Neuronal stem cell (in vitro differentiated cells): ENCODE measurements around the gene PCNX3.

ENCODE experiments used
- DNase-seq: peaks from one replicate; pipeline ENCODE4 v3.0.0-alpha.2; 2013; ENCODE audit warnings: low spot score
- H2AFZ ChIP-seq: one replicate; pipeline ENCODE4 v1.6.1; 2013; ENCODE audit warnings: mild to moderate bottlenecking, low read length, inconsistent platforms
- H2AK5ac ChIP-seq: 2 replicates; pipeline ENCODE4 v1.6.1; 2013; ENCODE audit warnings: low read depth, mild to moderate bottlenecking, inconsistent platforms, low read length, moderate library complexity, mixed read lengths
- H2BK120ac ChIP-seq: 2 replicates; pipeline ENCODE4 v1.6.1; 2013; ENCODE audit warnings: low read depth, mild to moderate bottlenecking, inconsistent platforms, low read length, moderate library complexity, mixed read lengths
- H2BK12ac ChIP-seq: one replicate; pipeline ENCODE4 v1.6.1; 2013; ENCODE audit warnings: low read length, inconsistent platforms
- H2BK15ac ChIP-seq: 2 replicates; pipeline ENCODE4 v1.6.1; 2013; ENCODE audit warnings: mild to moderate bottlenecking, low read length, inconsistent platforms, mixed read lengths
- H2BK5ac ChIP-seq: one replicate; pipeline ENCODE4 v1.6.1; 2013; ENCODE audit warnings: inconsistent platforms, mild to moderate bottlenecking, low read length, moderate library complexity
- H3K14ac ChIP-seq: one replicate; pipeline ENCODE4 v1.6.1; 2013; ENCODE audit warnings: low read length, inconsistent platforms
- H3K18ac ChIP-seq: 2 replicates; pipeline ENCODE4 v1.6.1; 2013; ENCODE audit warnings: low read length, inconsistent platforms
- H3K23ac ChIP-seq: 2 replicates; pipeline ENCODE4 v1.6.1; 2013; ENCODE audit warnings: low read depth, mild to moderate bottlenecking, mixed read lengths, low read length, inconsistent platforms; ENCODE audit not compliant: poor library complexity
- H3K27ac ChIP-seq: replicated peaks from 3 replicates; pipeline ENCODE4 v1.5.1; 2013; ENCODE audit warnings: low read length, inconsistent platforms
- H3K27me3 ChIP-seq, 3 experiments: 2 replicates each; pipeline ENCODE4 v1.6.1; 2013; ENCODE audit warnings: low read length in 3 of 3, mild to moderate bottlenecking in 2 of 3, inconsistent platforms in 1 of 3, low read depth in 1 of 3, mixed read lengths in 1 of 3, moderate library complexity in 1 of 3; ENCODE audit not compliant: control insufficient read depth in 3 of 3, insufficient read depth in 3 of 3
- H3K36me3 ChIP-seq, 2 donors: replicated peaks in 1 of 2; 2 replicates each; pipeline ENCODE4 v1.6.1; 2013; ENCODE audit warnings: low read length in 2 of 2; ENCODE audit not compliant: control insufficient read depth in 2 of 2, insufficient read depth in 2 of 2
- H3K4ac ChIP-seq: 2 replicates; pipeline ENCODE4 v1.6.1; 2013; ENCODE audit warnings: inconsistent platforms, mild to moderate bottlenecking, low read length, moderate library complexity
- H3K4me1 ChIP-seq, 2 donors: 1 replicate in 1 of 2; 2 replicates in 1 of 2; pipeline ENCODE4 v1.6.1; 2013; ENCODE audit warnings: low read length in 2 of 2, low read depth in 1 of 2; ENCODE audit not compliant: control insufficient read depth in 2 of 2, insufficient read depth in 1 of 2
- H3K4me2 ChIP-seq: one replicate; pipeline ENCODE4 v1.6.1; 2013; ENCODE audit warnings: mild to moderate bottlenecking, low read length, inconsistent platforms; ENCODE audit not compliant: insufficient read depth, poor library complexity, severe bottlenecking
- H3K4me3 ChIP-seq, 2 donors: 2 replicates each; pipeline ENCODE4 v1.5.1; 2013; ENCODE audit warnings: low read length in 2 of 2, mild to moderate bottlenecking in 2 of 2, inconsistent platforms in 1 of 2, moderate library complexity in 1 of 2
- H3K79me1 ChIP-seq: one replicate; pipeline ENCODE4 v1.6.1; 2013; ENCODE audit warnings: low read depth, mild to moderate bottlenecking, inconsistent platforms, low read length, moderate library complexity
- H3K9ac ChIP-seq: one replicate; pipeline ENCODE4 v1.6.1; 2013; ENCODE audit warnings: mild to moderate bottlenecking, low read depth, low read length, inconsistent platforms; ENCODE audit not compliant: poor library complexity
- H3K9me3 ChIP-seq, 2 donors: replicated peaks in 1 of 2; 2 replicates each; pipeline versions ENCODE3 to v1.6.1; 2013; ENCODE audit warnings: low read length in 2 of 2, mild to moderate bottlenecking in 2 of 2, inconsistent platforms in 1 of 2, low read depth in 1 of 2, mixed read lengths in 1 of 2, moderate library complexity in 1 of 2; ENCODE audit not compliant: control insufficient read depth in 2 of 2, insufficient read depth in 1 of 2
- H4K8ac ChIP-seq: one replicate; pipeline ENCODE4 v1.6.1; 2013; ENCODE audit warnings: low read depth, mild to moderate bottlenecking, inconsistent platforms, low read length, moderate library complexity
- H4K91ac ChIP-seq: one replicate; pipeline ENCODE4 v1.6.1; 2013; ENCODE audit warnings: low read length, low read depth, mild to moderate bottlenecking, inconsistent platforms; ENCODE audit not compliant: poor library complexity
- WGBS, 2 donors: extraction: QIAGEN DNeasy Blood & Tissue Kit; methylation state at CpG; one replicate each; pipeline ENCODE4 v1.1.7; 2013; ENCODE audit warnings: missing lambda C conversion rate in 2 of 2, mixed read lengths in 1 of 2; ENCODE audit not compliant: insufficient read length in 2 of 2, insufficient replicate concordance in 1 of 2; ENCODE audit errors: extremely low coverage in 2 of 2; 5-methylcytosine and 5-hydroxymethylcytosine counted together

PCNX3 gene

GRCh38 chr11:65574109-65574810 lies 41.3 kb upstream of the PCNX3 start:
- no peak overlapping the region for H2AFZ ChIP-seq
- H2BK120ac ChIP-seq: no peak overlapping the region
- peak overlapping the region; percentile 26 for H2BK15ac ChIP-seq
- no peak overlapping the region for H3K4ac ChIP-seq
- peak overlapping the region; percentile 79 for H2BK5ac ChIP-seq
- peak overlapping the region; percentile 76 for H4K91ac ChIP-seq
- H3K4me3 ChIP-seq: peak overlapping the region; percentile 73 to 80
- H3K27me3 ChIP-seq: peaks cover 0 to 25% (median 3%) of the 10 kb centered on the region in 3 experiments
- peaks cover 33 to 45% of the 10 kb centered on the region in 2 donors for H3K4me1 ChIP-seq
- H3K4me2 ChIP-seq: peak overlapping the region; percentile 75
- no peak overlapping the region for H4K8ac ChIP-seq
- H3K23ac ChIP-seq: peak overlapping the region; percentile 47
- no peak overlapping the region for H3K27ac ChIP-seq
- H3K79me1 ChIP-seq: peaks cover 7% of the 10 kb centered on the region
- H3K9me3 ChIP-seq: no peaks in the 10 kb centered on the region
- peak; percentile 80 for DNase-seq
- H3K18ac ChIP-seq: peak overlapping the region; percentile 53
- no peak overlapping the region for H3K9ac ChIP-seq
- H3K36me3 ChIP-seq: peaks cover 4 to 16% of the 10 kb centered on the region in 2 donors
- H2BK12ac ChIP-seq: no peak overlapping the region
- no peak overlapping the region for H3K14ac ChIP-seq
- WGBS, 2 donors: no CpG with 5 or more reads among the region's 67 CpGs
- no peak overlapping the region for H2AK5ac ChIP-seq

DNA sequence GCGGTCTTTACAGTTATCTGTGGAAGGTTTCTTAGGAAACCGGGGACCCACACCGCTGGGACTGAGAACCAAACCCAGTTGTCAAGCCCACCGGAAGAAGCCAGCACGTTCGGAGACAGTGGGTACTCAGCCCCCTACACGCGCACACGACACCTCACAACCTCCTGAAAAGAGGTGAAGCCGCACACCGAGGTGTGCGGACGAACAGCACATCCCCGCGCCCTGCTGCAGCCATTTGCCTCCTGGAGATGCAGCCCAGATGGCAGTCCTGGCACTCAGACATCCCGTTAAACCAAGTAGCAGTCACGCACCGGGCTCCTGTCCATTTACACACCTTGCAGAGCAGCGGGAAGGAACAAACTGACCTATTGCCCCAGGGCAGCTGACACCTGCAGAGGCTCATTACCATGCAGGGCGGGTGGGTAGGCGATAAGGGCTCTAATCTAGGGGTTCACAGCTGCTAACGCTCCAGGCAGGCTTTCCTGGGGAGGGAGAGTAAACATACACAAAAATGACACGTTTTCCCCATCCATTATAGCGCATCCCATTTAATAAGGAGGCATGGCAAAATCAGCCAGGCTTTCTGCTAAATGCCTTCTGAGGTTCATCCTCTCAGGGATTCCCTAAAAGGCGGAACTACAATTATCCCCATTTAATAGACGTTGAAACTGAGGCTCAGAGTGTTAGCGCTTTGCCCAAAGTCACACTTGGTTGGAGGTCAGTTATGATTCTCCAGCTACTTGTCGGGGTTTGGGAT lies 40.6 kb upstream of the PCNX3 start:
- H3K9me3 ChIP-seq: no peaks in the 10 kb centered on the region
- H2BK15ac ChIP-seq: no peak overlapping the region
- H4K8ac ChIP-seq: no peak overlapping the region
- no peak for DNase-seq
- peaks cover 4 to 16% of the 10 kb centered on the region in 2 donors for H3K36me3 ChIP-seq
- H2AK5ac ChIP-seq: peak overlapping the region; percentile 27
- no peak overlapping the region for H4K91ac ChIP-seq
- H3K4me1 ChIP-seq: peaks cover 31 to 44% of the 10 kb centered on the region in 2 donors
- H2BK12ac ChIP-seq: no peak overlapping the region
- H3K4me3 ChIP-seq: peak overlapping the region in 1 of 2 donors; percentile 51
- H3K27ac ChIP-seq: no peak overlapping the region
- H3K4ac ChIP-seq: no peak overlapping the region
- peak overlapping the region; percentile 80 for H3K9ac ChIP-seq
- no peak overlapping the region for H2BK5ac ChIP-seq
- WGBS, 2 donors: no CpG with 5 or more reads among the region's 28 CpGs
- H2BK120ac ChIP-seq: no peak overlapping the region
- H2AFZ ChIP-seq: no peak overlapping the region
- peak overlapping the region; percentile 57 for H3K4me2 ChIP-seq
- H3K79me1 ChIP-seq: peaks cover 7% of the 10 kb centered on the region
- H3K27me3 ChIP-seq: peaks cover 0 to 25% (median 3%) of the 10 kb centered on the region in 3 experiments
- H3K23ac ChIP-seq: peak overlapping the region; percentile 43
- H3K14ac ChIP-seq: no peak overlapping the region
- peak overlapping the region; percentile 72 for H3K18ac ChIP-seq

GRCh38 chr11:65575568-65576231 lies 39.9 kb upstream of the PCNX3 start, which contains the start of gene EHBP1L1:
Gene EHBP1L1, plus strand, starts transcription at chr11:65576053. Its CDS starts 250 bp downstream, at chr11:65576303.
- H2AK5ac ChIP-seq: peak within 1 kb of the TSS; percentile 92
- H3K27me3 ChIP-seq: peaks cover 0 to 25% (median 3%) of the 10 kb centered on the region in 3 experiments
- peak within 1 kb of the TSS; percentile 60 for H3K4me2 ChIP-seq
- peak within 1 kb of the TSS; percentile 35 for H2BK12ac ChIP-seq
- peak within 1 kb of the TSS; percentile 77 for H3K23ac ChIP-seq
- H3K9ac ChIP-seq: peak within 1 kb of the TSS; percentile 90
- H2AFZ ChIP-seq: no peak within 1 kb of the TSS
- H3K4ac ChIP-seq: no peak within 1 kb of the TSS
- no peak within 1 kb of the TSS for H4K91ac ChIP-seq
- H3K4me3 ChIP-seq: peak within 1 kb of the TSS in 1 of 2 donors; percentile 80
- H3K4me1 ChIP-seq: peaks cover 31 to 43% of the 10 kb centered on the region in 2 donors
- DNase-seq: no peak
- H3K14ac ChIP-seq: no peak within 1 kb of the TSS
- H3K27ac ChIP-seq: no peak within 1 kb of the TSS
- H3K36me3 ChIP-seq: peaks cover 4 to 16% of the 10 kb centered on the region in 2 donors
- H3K18ac ChIP-seq: peak within 1 kb of the TSS; percentile 95
- peak within 1 kb of the TSS; percentile 80 for H2BK15ac ChIP-seq
- no peak within 1 kb of the TSS for H2BK5ac ChIP-seq
- peak within 1 kb of the TSS; percentile 53 for H4K8ac ChIP-seq
- no peaks in the 10 kb centered on the region for H3K9me3 ChIP-seq
- peaks cover 7% of the 10 kb centered on the region for H3K79me1 ChIP-seq
- no peak within 1 kb of the TSS for H2BK120ac ChIP-seq
- no CpG with 5 or more reads among the region's 69 CpGs for WGBS, 2 donors
